Measurements from ENCODE around the gene ACHE. TPM values are rescaled to one million over a fixed set of nuclear protein-coding genes. Genes with fewer than 3 reads are reported as not detected.
A peak's percentile ranks its signal among the peaks of the same experiment; 100 is the strongest.

ACHE gene
- total and polyA plus RNA-seq, 4 donors = 0.15 to 17.6 (median 0.21) TPM

DNA sequence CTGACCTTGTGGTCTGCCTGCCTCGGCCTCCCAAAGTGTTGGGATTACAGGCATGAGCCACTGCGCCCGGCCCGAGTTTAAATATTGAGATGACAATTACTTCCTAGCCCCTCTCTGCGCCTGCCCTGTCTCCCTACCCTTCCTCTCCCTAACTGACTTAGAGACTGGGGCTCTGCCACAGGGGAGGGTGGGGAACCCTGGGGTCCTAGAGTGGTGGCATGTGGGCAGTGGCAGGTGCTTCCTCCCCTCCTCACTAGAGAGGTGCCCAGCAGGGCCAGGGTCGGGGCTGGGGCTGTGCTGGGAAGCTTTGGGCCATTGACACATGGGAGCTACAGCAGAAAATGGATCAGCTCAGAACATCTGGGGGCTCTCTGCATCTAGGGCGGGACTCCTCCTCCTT lies 7.0 kb upstream of the ACHE start:
- no peak overlapping the region for H3K4me3 ChIP-seq (ENCODE audit: low read depth in 1 of 3, low read length in 3 of 3)
- no peak overlapping the region for H3K27ac ChIP-seq (ENCODE audit: low read depth in 1 of 2, low read length in 2 of 2)
- no peaks in the 10 kb centered on the region for H3K27me3 ChIP-seq (ENCODE audit: control insufficient read depth in 4 of 4, insufficient read depth in 4 of 4, low read length in 3 of 4)
- TF ChIP-seq NR2F2 (IDR thresholded peaks at IDR 0.05) = no peak
- no peak for TF ChIP-seq ATF3 (IDR thresholded peaks at IDR 0.05)
- TF ChIP-seq HNF4A (conservative IDR thresholded peaks at IDR 0.05) = no peak
- no peak for TF ChIP-seq EGR1 (IDR thresholded peaks at IDR 0.05; ENCODE audit: low read depth in 2 of 2)
- TF ChIP-seq REST (IDR thresholded peaks at IDR 0.05) = no peak
- no peak for TF ChIP-seq TAF1 (conservative IDR thresholded peaks at IDR 0.05)
- no peak for TF ChIP-seq FOXA1 (IDR thresholded peaks at IDR 0.05)
- TF ChIP-seq YY1 (IDR thresholded peaks at IDR 0.05) = no peak
- TF ChIP-seq, protein P1, sequence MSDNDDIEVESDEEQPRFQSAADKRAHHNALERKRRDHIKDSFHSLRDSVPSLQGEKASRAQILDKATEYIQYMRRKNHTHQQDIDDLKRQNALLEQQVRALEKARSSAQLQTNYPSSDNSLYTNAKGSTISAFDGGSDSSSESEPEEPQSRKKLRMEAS (IDR thresholded peaks at IDR 0.05) = no peak
- TF ChIP-seq JUND (IDR thresholded peaks at IDR 0.05) = no peak
- no peak for TF ChIP-seq SP1 (IDR thresholded peaks at IDR 0.05)
- no peak for TF ChIP-seq CTCF (IDR thresholded peaks at IDR 0.05; ENCODE audit: low read depth, low read length, missing input control)
- TF ChIP-seq ZBTB33 (IDR thresholded peaks at IDR 0.05) = no peak
- no peaks in the 10 kb centered on the region for H3K9me3 ChIP-seq (ENCODE audit: control insufficient read depth in 4 of 4, low read length in 3 of 4)
- H3K9ac ChIP-seq (ENCODE audit: low read depth in 1 of 2, low read length in 2 of 2) = no peak overlapping the region
- peaks cover 7 to 15% (median 11%) of the 10 kb centered on the region in 4 donors for H3K4me1 ChIP-seq (ENCODE audit: control insufficient read depth in 4 of 4, insufficient read depth in 4 of 4, low read length in 3 of 4)
- no peak for DNase-seq (ENCODE audit: low spot score)
- H3K36me3 ChIP-seq (ENCODE audit: control insufficient read depth in 4 of 4, insufficient read depth in 3 of 4, low read depth in 1 of 4, low read length in 3 of 4) = no peaks in the 10 kb centered on the region
- 92% methylated on average over 7 of the region's 7 CpGs for WGBS

GRCh38 chr7:100901921-100902332 lies 6.2 kb upstream of the ACHE start:
- H3K9ac ChIP-seq (ENCODE audit: low read depth in 1 of 2, low read length in 2 of 2) = no peak overlapping the region
- peak overlapping the region; percentile 69 to 73 for H3K27ac ChIP-seq (ENCODE audit: low read depth in 1 of 2, low read length in 2 of 2)
- no peak for DNase-seq (ENCODE audit: low spot score)
- WGBS = 57% methylated on average over 5 of the region's 5 CpGs
- H3K4me1 ChIP-seq (ENCODE audit: control insufficient read depth in 4 of 4, insufficient read depth in 4 of 4, low read length in 3 of 4) = peaks cover 8 to 19% (median 11%) of the 10 kb centered on the region in 4 donors
- no peaks in the 10 kb centered on the region for H3K36me3 ChIP-seq (ENCODE audit: control insufficient read depth in 4 of 4, insufficient read depth in 3 of 4, low read depth in 1 of 4, low read length in 3 of 4)
- H3K9me3 ChIP-seq (ENCODE audit: control insufficient read depth in 4 of 4, low read length in 3 of 4) = no peaks in the 10 kb centered on the region
- no peak overlapping the region for H3K4me3 ChIP-seq (ENCODE audit: low read depth in 1 of 3, low read length in 3 of 3)
- no peaks in the 10 kb centered on the region for H3K27me3 ChIP-seq (ENCODE audit: control insufficient read depth in 4 of 4, insufficient read depth in 4 of 4, low read length in 3 of 4)
- TF ChIP-seq RAD21 (IDR thresholded peaks at IDR 0.05) = peak in 1 of 2 donors; percentile 14
- TF ChIP-seq GABPA (IDR thresholded peaks at IDR 0.05 in 1 of 2, conservative IDR thresholded peaks at IDR 0.05 in 1 of 2) = no peak
- TF ChIP-seq NR2F2 (IDR thresholded peaks at IDR 0.05) = peak; percentile 15
- TF ChIP-seq REST (IDR thresholded peaks at IDR 0.05) = peak; percentile 21
- TF ChIP-seq ZBTB33 (IDR thresholded peaks at IDR 0.05) = no peak
- peak; percentile 74 for TF ChIP-seq HNF4G (IDR thresholded peaks at IDR 0.05)
- TF ChIP-seq EGR1 (IDR thresholded peaks at IDR 0.05; ENCODE audit: low read depth in 2 of 2) = no peak
- peak; percentile 36 for TF ChIP-seq ATF3 (IDR thresholded peaks at IDR 0.05)
- TF ChIP-seq HNF4A (conservative IDR thresholded peaks at IDR 0.05) = peak; percentile 88 to 92
- TF ChIP-seq JUND (IDR thresholded peaks at IDR 0.05) = no peak
- no peak for TF ChIP-seq YY1 (IDR thresholded peaks at IDR 0.05)
- peak; percentile 59 to 61 for TF ChIP-seq RXRA (IDR thresholded peaks at IDR 0.05)
- no peak for TF ChIP-seq TAF1 (conservative IDR thresholded peaks at IDR 0.05)
- TF ChIP-seq FOXA2 (IDR thresholded peaks at IDR 0.05) = no peak

Data from liver (tissue), 9 donors.